Measurements from ENCODE around the gene EDN1.

EDN1 gene

DNA sequence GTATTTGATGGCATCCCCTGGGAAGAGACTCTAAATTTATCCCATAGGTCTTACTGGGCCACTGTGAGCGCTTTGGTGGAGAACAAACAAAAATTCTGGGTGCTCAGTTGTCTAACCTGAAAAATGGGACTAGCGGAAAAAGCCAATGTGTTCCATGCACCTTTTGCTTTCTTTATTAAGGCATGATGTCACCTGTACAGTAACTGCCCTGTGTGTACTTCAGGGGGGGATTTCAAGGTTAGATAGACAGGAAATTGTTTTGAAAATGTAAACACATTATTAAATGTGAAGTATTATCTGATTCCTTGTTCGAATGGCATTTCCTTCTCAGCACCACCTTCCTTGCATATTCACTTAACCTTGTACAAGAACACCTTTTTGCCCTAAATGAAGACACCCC, 1.2 kb upstream of the EDN1 start:
- TF ChIP-seq, protein P1, sequence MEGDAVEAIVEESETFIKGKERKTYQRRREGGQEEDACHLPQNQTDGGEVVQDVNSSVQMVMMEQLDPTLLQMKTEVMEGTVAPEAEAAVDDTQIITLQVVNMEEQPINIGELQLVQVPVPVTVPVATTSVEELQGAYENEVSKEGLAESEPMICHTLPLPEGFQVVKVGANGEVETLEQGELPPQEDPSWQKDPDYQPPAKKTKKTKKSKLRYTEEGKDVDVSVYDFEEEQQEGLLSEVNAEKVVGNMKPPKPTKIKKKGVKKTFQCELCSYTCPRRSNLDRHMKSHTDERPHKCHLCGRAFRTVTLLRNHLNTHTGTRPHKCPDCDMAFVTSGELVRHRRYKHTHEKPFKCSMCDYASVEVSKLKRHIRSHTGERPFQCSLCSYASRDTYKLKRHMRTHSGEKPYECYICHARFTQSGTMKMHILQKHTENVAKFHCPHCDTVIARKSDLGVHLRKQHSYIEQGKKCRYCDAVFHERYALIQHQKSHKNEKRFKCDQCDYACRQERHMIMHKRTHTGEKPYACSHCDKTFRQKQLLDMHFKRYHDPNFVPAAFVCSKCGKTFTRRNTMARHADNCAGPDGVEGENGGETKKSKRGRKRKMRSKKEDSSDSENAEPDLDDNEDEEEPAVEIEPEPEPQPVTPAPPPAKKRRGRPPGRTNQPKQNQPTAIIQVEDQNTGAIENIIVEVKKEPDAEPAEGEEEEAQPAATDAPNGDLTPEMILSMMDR (conservative IDR thresholded peaks at IDR 0.05; ENCODE audit: low read depth, low read length), result no peak
- DNase-seq (ENCODE audit: low read depth), result no peak
- H3K4me3 ChIP-seq (ENCODE audit: low read length), result no peak overlapping the region

GRCh38 chr6:12289365-12289919, 719 bp upstream of the EDN1 start:
- H3K4me3 ChIP-seq (ENCODE audit: low read length), result peak overlapping the region; percentile 62
- no peak for DNase-seq (ENCODE audit: low read depth)
- TF ChIP-seq, protein P1 (conservative IDR thresholded peaks at IDR 0.05; ENCODE audit: low read depth, low read length), result peak; percentile 93

- TF ChIP-seq, protein P1 (conservative IDR thresholded peaks at IDR 0.05; ENCODE audit: low read depth, low read length), result no peak
- DNase-seq (ENCODE audit: low read depth), result no peak
- H3K4me3 ChIP-seq (ENCODE audit: low read length), result peak overlapping the region; percentile 62
Measured at GRCh38 chr6:12291071-12291838, 1.1 kb downstream of the EDN1 start.

GRCh38 chr6:12291839-12292604, 1.9 kb downstream of the EDN1 start:
- TF ChIP-seq, protein P1 (conservative IDR thresholded peaks at IDR 0.05; ENCODE audit: low read depth, low read length), result peak; percentile 40
- peak overlapping the region; percentile 62 for H3K4me3 ChIP-seq (ENCODE audit: low read length)
- no peak for DNase-seq (ENCODE audit: low read depth)

DNA sequence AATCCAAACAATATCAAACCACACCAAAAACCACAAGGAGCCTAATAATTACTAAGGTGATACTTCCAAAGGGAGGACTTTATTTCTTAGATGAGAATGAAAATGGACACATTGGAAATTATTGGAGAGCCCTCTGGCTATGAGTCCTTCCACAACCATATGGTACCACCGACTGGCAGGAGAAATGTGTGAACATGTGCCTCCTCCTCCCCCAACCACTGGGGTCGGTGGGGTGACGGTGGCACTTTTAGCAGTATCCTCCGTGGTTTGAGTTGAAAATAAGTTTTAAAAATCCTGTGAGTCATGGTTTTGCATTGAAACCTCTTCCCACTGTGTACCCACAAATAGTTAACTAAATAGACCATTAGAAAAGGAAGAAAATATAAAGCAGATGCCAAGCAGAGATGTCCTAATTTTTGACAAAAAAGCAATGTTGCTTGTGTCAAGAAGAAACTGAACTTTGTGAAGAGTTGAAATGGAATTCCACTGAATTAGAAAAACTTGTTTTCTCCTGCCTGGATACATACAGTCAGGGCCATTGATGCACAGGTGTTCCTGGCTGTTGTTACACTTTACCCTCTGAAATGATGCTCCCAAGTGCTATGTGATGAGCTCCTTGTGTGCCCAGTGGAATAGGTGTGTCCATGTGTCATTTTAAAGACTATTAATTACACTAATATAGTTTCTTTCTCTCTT, 3.2 kb downstream of the EDN1 start:
- TF ChIP-seq, protein P1 (conservative IDR thresholded peaks at IDR 0.05; ENCODE audit: low read depth, low read length), result no peak
- H3K4me3 ChIP-seq (ENCODE audit: low read length), result no peak overlapping the region

DNA sequence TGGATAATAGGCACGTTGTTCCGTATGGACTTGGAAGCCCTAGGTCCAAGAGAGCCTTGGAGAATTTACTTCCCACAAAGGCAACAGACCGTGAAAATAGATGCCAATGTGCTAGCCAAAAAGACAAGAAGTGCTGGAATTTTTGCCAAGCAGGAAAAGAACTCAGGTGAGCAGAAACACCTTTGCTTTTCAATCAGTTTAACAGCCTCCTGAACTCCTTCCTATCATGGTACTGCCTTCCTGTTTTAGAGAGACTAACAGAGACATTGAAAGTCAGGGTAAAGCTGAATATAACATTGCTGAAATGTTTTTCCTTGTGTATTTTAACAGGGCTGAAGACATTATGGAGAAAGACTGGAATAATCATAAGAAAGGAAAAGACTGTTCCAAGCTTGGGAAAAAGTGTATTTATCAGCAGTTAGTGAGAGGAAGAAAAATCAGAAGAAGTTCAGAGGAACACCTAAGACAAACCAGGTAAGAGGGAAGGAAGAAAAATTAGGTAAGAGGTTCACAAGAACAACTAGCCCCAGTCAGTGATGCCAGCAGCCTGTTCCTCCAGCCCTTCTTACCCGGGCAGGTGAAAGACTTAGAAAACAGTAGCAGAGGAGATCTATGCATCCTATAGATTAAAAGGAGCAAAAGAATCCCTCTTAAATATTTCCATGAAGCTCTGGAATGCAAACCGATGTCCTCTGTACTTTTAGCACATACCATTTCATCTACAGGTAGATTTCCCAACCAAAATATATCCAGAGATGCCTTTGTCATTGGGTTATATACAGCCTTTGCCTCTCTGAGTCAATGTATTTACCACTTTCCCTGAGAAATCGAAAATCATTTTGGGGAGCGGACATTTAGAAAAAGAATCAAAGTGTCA, 4.0 kb downstream of the EDN1 start:
- TF ChIP-seq, protein P1 (conservative IDR thresholded peaks at IDR 0.05; ENCODE audit: low read depth, low read length), result no peak
- DNase-seq (ENCODE audit: low read depth), result no peak
- H3K4me3 ChIP-seq (ENCODE audit: low read length), result no peak overlapping the region

More for the DNA sequence above, 3.2 kb downstream of the EDN1 start:
- no peak for DNase-seq (ENCODE audit: low read depth)
